ENCODE results near the gene ACBD4.

The ACBD4 gene

DNA sequence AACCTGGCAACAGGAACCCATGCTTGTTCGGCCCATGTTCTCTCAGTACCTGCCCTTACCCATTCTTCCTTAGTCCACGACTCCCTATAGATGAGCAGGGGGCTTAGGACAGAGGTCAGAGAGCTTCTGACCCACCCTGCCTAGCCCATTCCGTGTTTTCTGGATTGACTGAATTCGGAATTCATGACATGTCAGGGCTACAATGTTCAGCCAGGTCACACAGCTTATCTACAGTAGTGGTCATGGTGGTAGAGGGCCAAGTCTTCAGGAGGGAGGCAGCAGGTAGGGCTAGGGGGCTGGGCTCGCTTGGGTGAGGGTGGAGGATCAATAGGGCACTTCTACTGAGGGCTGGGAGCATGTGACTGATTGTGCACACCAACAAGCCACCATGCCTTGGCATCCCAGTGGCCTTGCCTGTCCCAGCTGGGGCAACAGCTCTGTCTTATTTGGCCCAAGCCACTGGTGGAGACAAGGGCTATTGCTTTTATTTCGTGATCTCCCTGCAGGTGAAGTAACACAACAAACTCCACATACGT is 29.3 kb downstream of the ACBD4 start:
- Histone ChIP-seq H3K4me3 (replicated peaks; ENCODE audit: insufficient read depth, low read length) (no peak overlapping the region), H3K27me3 (ENCODE audit: insufficient read depth, poor library complexity, severe bottlenecking) (no peaks in the 10 kb centered on the region), H3K27ac (replicated peaks) (no peak overlapping the region)
- DNase-seq (ENCODE audit: low read depth in 1 of 2, low spot score in 1 of 2) = no peak
- TF ChIP-seq POLR2AphosphoS5 (IDR thresholded peaks at IDR 0.05; ENCODE audit: low read depth) (no peak), GABPA (IDR thresholded peaks at IDR 0.05; ENCODE audit: low read depth) (no peak), SPI1 (IDR thresholded peaks at IDR 0.05; ENCODE audit: borderline replicate concordance, low read depth) (no peak)
- TF ChIP-seq, protein P1, sequence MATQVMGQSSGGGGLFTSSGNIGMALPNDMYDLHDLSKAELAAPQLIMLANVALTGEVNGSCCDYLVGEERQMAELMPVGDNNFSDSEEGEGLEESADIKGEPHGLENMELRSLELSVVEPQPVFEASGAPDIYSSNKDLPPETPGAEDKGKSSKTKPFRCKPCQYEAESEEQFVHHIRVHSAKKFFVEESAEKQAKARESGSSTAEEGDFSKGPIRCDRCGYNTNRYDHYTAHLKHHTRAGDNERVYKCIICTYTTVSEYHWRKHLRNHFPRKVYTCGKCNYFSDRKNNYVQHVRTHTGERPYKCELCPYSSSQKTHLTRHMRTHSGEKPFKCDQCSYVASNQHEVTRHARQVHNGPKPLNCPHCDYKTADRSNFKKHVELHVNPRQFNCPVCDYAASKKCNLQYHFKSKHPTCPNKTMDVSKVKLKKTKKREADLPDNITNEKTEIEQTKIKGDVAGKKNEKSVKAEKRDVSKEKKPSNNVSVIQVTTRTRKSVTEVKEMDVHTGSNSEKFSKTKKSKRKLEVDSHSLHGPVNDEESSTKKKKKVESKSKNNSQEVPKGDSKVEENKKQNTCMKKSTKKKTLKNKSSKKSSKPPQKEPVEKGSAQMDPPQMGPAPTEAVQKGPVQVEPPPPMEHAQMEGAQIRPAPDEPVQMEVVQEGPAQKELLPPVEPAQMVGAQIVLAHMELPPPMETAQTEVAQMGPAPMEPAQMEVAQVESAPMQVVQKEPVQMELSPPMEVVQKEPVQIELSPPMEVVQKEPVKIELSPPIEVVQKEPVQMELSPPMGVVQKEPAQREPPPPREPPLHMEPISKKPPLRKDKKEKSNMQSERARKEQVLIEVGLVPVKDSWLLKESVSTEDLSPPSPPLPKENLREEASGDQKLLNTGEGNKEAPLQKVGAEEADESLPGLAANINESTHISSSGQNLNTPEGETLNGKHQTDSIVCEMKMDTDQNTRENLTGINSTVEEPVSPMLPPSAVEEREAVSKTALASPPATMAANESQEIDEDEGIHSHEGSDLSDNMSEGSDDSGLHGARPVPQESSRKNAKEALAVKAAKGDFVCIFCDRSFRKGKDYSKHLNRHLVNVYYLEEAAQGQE (IDR thresholded peaks at IDR 0.05; ENCODE audit: insufficient replicate concordance, low read depth) = no peak
- TF ChIP-seq, protein P2, sequence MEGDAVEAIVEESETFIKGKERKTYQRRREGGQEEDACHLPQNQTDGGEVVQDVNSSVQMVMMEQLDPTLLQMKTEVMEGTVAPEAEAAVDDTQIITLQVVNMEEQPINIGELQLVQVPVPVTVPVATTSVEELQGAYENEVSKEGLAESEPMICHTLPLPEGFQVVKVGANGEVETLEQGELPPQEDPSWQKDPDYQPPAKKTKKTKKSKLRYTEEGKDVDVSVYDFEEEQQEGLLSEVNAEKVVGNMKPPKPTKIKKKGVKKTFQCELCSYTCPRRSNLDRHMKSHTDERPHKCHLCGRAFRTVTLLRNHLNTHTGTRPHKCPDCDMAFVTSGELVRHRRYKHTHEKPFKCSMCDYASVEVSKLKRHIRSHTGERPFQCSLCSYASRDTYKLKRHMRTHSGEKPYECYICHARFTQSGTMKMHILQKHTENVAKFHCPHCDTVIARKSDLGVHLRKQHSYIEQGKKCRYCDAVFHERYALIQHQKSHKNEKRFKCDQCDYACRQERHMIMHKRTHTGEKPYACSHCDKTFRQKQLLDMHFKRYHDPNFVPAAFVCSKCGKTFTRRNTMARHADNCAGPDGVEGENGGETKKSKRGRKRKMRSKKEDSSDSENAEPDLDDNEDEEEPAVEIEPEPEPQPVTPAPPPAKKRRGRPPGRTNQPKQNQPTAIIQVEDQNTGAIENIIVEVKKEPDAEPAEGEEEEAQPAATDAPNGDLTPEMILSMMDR (IDR thresholded peaks at IDR 0.05; ENCODE audit: insufficient read depth, low read length) = no peak

DNA sequence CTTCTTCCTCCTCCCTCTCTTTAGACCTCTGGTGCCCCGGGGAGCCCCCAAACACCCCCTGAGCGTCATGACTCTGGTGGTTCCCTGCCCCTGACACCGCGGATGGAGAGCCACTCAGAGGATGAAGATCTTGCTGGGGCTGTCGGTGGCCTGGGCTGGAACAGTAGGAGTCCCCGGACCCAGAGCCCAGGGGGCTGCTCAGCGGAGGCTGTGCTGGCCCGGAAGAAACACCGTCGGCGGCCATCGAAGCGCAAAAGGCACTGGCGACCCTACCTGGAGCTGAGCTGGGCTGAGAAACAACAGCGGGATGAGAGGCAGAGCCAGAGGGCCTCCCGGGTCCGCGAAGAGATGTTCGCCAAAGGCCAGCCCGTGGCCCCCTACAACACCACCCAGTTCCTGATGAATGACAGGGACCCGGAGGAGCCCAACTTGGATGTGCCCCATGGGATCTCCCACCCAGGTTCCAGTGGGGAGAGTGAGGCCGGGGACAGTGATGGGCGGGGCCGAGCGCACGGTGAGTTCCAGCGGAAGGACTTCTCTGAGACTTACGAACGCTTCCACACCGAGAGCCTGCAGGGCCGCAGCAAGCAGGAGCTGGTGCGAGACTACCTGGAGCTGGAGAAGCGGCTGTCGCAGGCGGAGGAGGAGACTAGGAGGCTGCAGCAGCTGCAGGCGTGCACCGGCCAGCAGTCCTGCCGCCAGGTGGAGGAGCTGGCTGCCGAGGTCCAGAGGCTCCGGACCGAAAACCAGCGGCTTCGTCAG is 33.7 kb downstream of the ACBD4 start:
- no peak overlapping the region for H3K4me3 ChIP-seq (replicated peaks; ENCODE audit: insufficient read depth, low read length)
- DNase-seq (ENCODE audit: low read depth in 1 of 2, low spot score in 1 of 2) = no peak
- no peak overlapping the region for H3K27ac ChIP-seq (replicated peaks)
- no peaks in the 10 kb centered on the region for H3K27me3 ChIP-seq (ENCODE audit: insufficient read depth, poor library complexity, severe bottlenecking)
- no peak for TF ChIP-seq SPI1 (IDR thresholded peaks at IDR 0.05; ENCODE audit: borderline replicate concordance, low read depth)
- no peak for TF ChIP-seq GABPA (IDR thresholded peaks at IDR 0.05; ENCODE audit: low read depth)
- TF ChIP-seq, protein P1 (IDR thresholded peaks at IDR 0.05; ENCODE audit: insufficient replicate concordance, low read depth) = no peak
- no peak for TF ChIP-seq POLR2AphosphoS5 (IDR thresholded peaks at IDR 0.05; ENCODE audit: low read depth)
- TF ChIP-seq, protein P2 (IDR thresholded peaks at IDR 0.05; ENCODE audit: insufficient read depth, low read length) = no peak

DNA sequence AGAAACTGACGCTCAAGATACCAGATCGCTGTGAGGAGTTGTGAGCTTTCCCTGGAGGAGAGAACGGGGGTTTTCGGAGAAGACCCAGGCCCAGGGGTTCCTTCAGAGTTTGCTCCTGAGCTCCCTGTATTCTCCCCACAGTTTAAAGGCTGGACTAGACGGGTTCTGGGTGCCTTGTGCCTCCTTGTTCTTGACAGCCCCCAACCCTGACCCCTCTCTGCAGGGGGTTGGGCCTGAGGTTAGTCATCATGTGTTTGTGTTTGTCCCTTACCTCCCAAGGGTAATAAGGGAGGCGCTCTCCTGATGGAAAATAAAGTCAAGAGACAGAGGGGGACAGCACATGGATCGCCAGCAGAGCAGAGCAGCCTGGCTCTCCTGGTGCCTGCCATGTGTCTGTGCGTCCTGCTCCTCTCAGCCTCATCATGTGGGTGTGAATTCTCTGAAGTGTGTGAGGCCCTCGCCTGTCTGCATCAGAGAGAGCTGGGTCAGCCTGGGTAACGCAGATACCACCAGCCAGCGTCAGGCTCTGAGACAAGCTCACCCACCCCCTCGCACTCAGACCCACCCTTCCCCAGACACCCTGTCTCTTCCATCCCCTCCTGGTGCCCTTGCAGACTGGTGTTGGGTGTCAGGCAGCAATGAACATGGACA is 34.9 kb downstream of the ACBD4 start:
- no peak for DNase-seq (ENCODE audit: low read depth in 1 of 2, low spot score in 1 of 2)
- H3K4me3 ChIP-seq (replicated peaks; ENCODE audit: insufficient read depth, low read length) = no peak overlapping the region
- H3K27ac ChIP-seq (replicated peaks) = no peak overlapping the region
- TF ChIP-seq, protein P1 (IDR thresholded peaks at IDR 0.05; ENCODE audit: insufficient replicate concordance, low read depth) = no peak
- no peaks in the 10 kb centered on the region for H3K27me3 ChIP-seq (ENCODE audit: insufficient read depth, poor library complexity, severe bottlenecking)
